Endothelial cell of umbilical vein (primary cell): ENCODE data around the gene MAML3.

Experiments used
- EZH2 ChIP-seq: IDR thresholded peaks from 2 replicates; pipeline ENCODE4 v1.6.1; 2012; ENCODE audit warnings: borderline replicate concordance, low read depth, mild to moderate bottlenecking, moderate library complexity, low read length, inconsistent platforms; ENCODE audit not compliant: severe bottlenecking
- FOS ChIP-seq: IDR thresholded peaks from 2 replicates; pipeline ENCODE4 v1.6.1; 2011; ENCODE audit warnings: mild to moderate bottlenecking, low read length, moderate library complexity, borderline replicate concordance; ENCODE audit not compliant: insufficient read depth
- GATA2 ChIP-seq: IDR thresholded peaks from 2 replicates; pipeline ENCODE4 v1.7.0; 2011; ENCODE audit warnings: low read depth, mild to moderate bottlenecking, moderate library complexity, mixed read lengths, low read length; ENCODE audit not compliant: insufficient read length, insufficient read depth
- JUN ChIP-seq: IDR thresholded peaks from 2 replicates; pipeline ENCODE4 v1.6.1; 2011; ENCODE audit warnings: borderline replicate concordance, low read depth; ENCODE audit not compliant: insufficient read length, insufficient read depth
- MAX ChIP-seq: IDR thresholded peaks from 2 replicates; pipeline ENCODE4 v1.6.1; 2011; ENCODE audit not compliant: insufficient read depth, insufficient read length
- MYC ChIP-seq: IDR thresholded peaks from one replicate; pipeline ENCODE4 v1.6.1; 2011; ENCODE audit warnings: mild to moderate bottlenecking, low read depth, low read length
- POLR2A ChIP-seq: IDR thresholded peaks from 2 replicates; pipeline ENCODE4 v1.6.1; 2012; ENCODE audit warnings: low read depth, mild to moderate bottlenecking, control low read depth, low read length
- POLR2AphosphoS5 ChIP-seq: IDR thresholded peaks from 2 replicates; pipeline ENCODE4 v1.6.1; 2012; ENCODE audit warnings: low read depth, mild to moderate bottlenecking, control low read depth, low read length, moderate library complexity; ENCODE audit not compliant: insufficient read depth
- TF ChIP-seq, protein P1 (sequence below), 2 donors: IDR thresholded peaks; 1 replicate in 1 of 2; 2 replicates in 1 of 2; pipeline ENCODE4 v1.5.1; 2011; ENCODE audit warnings: low read length in 2 of 2, mild to moderate bottlenecking in 2 of 2, moderate library complexity in 2 of 2, control low read depth in 1 of 2, inconsistent platforms in 1 of 2, low read depth in 1 of 2; ENCODE audit not compliant: insufficient read depth in 1 of 2; ENCODE audit errors: extremely low read depth in 1 of 2

- TF ChIP-seq, protein P1, sequence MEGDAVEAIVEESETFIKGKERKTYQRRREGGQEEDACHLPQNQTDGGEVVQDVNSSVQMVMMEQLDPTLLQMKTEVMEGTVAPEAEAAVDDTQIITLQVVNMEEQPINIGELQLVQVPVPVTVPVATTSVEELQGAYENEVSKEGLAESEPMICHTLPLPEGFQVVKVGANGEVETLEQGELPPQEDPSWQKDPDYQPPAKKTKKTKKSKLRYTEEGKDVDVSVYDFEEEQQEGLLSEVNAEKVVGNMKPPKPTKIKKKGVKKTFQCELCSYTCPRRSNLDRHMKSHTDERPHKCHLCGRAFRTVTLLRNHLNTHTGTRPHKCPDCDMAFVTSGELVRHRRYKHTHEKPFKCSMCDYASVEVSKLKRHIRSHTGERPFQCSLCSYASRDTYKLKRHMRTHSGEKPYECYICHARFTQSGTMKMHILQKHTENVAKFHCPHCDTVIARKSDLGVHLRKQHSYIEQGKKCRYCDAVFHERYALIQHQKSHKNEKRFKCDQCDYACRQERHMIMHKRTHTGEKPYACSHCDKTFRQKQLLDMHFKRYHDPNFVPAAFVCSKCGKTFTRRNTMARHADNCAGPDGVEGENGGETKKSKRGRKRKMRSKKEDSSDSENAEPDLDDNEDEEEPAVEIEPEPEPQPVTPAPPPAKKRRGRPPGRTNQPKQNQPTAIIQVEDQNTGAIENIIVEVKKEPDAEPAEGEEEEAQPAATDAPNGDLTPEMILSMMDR (IDR thresholded peaks at IDR 0.05; ENCODE audit: extremely low read depth in 1 of 2, insufficient read depth in 1 of 2, low read depth in 1 of 2, low read length in 2 of 2), result no peak
- TF ChIP-seq POLR2A, result no peak
- no peak for TF ChIP-seq FOS
- no peak for TF ChIP-seq GATA2
- no peak for TF ChIP-seq POLR2AphosphoS5
- TF ChIP-seq MAX, result no peak
- no peak for TF ChIP-seq EZH2
- no peak for TF ChIP-seq JUN
- no peak for TF ChIP-seq MYC
Observed at GRCh38 chr4:139985401-139985800, 168.6 kb downstream of the MAML3 start.
